Measurements from ENCODE around the gene LIFR. TPM values are rescaled to one million over a fixed set of nuclear protein-coding genes. Genes with fewer than 3 reads are reported as not detected.

The LIFR gene
- polyA plus RNA-seq, 2 of the 4 experiments (the other 2 are of a cell fraction): 3.8 to 7.9 TPM

DNA sequence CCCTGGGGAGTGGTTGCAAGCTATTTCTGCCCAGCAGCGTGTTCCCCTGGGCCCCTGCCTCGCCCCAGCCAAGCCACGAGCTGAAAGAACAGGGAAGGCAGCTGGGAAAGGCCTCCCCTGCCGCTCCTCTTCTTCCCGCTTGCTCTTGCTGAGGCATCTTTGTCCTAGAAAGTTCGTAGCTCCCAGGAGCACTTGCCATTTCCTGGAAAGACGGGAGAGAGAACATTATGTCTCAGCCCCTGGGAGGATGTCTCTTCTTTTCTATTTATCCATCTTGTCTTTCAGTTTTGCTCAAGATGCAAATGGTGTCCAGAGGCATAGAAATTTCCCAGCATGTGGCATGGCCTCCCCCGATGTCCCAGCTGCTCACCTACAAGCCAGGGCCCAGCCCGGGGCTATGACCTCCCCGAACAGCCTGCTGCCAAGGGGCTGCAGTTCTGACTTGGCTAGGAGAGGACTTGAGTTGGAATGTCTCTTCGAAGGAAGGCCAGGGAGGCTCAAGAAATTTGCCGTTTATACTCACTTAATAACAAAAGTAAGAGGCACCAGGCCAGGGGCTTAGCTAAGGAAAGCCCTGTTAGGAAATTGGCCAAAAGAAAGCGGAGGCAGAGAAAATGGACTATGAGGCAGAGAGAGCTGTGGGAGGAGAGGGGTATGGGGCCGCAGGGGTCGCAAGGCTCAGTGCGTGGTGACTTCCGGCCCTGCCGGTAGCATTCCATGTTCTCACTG is 87.3 kb downstream of the LIFR start:
- Histone ChIP-seq H3K4me1 (peaks cover 43% of the 10 kb centered on the region), H3K4me3 (no peak overlapping the region), H3K9me3 (no peaks in the 10 kb centered on the region), H3K4me2 (no peak overlapping the region), H3K27ac (peak overlapping the region; percentile 45 to 83; a peak in 4 of 6 replicates)
- ATAC-seq (no peak), DNase-seq (ENCODE audit: low read depth in 1 of 2, low spot score in 1 of 2) (no peak), FAIRE-seq (no peak)
- ChIA-PET CTCF (interaction anchor here (0.7 to 8.2 kb wide), 8 partner anchors 11 to 49 kb away, joined by 3 to 74 read pairs (median 3); no protein-coding TSS in a partner anchor), POLR2A (no interaction called here)
- 88% methylated on average over 18 of the region's 18 CpGs for WGBS (ENCODE audit: missing lambda C conversion rate)
- TF ChIP-seq, protein P1, sequence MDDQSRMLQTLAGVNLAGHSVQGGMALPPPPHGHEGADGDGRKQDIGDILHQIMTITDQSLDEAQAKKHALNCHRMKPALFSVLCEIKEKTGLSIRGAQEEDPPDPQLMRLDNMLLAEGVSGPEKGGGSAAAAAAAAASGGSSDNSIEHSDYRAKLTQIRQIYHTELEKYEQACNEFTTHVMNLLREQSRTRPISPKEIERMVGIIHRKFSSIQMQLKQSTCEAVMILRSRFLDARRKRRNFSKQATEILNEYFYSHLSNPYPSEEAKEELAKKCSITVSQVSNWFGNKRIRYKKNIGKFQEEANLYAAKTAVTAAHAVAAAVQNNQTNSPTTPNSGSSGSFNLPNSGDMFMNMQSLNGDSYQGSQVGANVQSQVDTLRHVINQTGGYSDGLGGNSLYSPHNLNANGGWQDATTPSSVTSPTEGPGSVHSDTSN (IDR thresholded peaks at IDR 0.05): no peak
- TF ChIP-seq FOSB (CRISPR knock-in tag; IDR thresholded peaks at IDR 0.05) (no peak), SMC3 (IDR thresholded peaks at IDR 0.05) (no peak), CHD2 (IDR thresholded peaks at IDR 0.05; ENCODE audit: low read length, partially characterized antibody) (no peak), SREBF2 (IDR thresholded peaks at IDR 0.05) (no peak), EHF (CRISPR knock-in tag; IDR thresholded peaks at IDR 0.05) (no peak), TFCP2L1 (CRISPR knock-in tag; IDR thresholded peaks at IDR 0.05) (no peak), HEYL (CRISPR knock-in tag; IDR thresholded peaks at IDR 0.05) (no peak), FOSL2 (IDR thresholded peaks at IDR 0.05) (no peak), FOSL2 (CRISPR knock-in tag; IDR thresholded peaks at IDR 0.05) (no peak), RAD21 (conservative IDR thresholded peaks at IDR 0.05 in 1 of 2, IDR thresholded peaks at IDR 0.05 in 1 of 2) (no peak)
- TF ChIP-seq, protein P2, sequence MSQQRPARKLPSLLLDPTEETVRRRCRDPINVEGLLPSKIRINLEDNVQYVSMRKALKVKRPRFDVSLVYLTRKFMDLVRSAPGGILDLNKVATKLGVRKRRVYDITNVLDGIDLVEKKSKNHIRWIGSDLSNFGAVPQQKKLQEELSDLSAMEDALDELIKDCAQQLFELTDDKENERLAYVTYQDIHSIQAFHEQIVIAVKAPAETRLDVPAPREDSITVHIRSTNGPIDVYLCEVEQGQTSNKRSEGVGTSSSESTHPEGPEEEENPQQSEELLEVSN (IDR thresholded peaks at IDR 0.05; ENCODE audit: borderline replicate concordance, low read depth): no peak

GRCh38 chr5:38468202-38468673 is 88.2 kb downstream of the LIFR start:
- TF ChIP-seq MAX (IDR thresholded peaks at IDR 0.05) (peak; percentile 54; the same call in 1 of the 2 replicates), MYC (IDR thresholded peaks at IDR 0.05; ENCODE audit: borderline replicate concordance, low read length) (no peak), HEYL (CRISPR knock-in tag; IDR thresholded peaks at IDR 0.05) (no peak), SMC3 (IDR thresholded peaks at IDR 0.05) (no peak), RFX5 (IDR thresholded peaks at IDR 0.05) (no peak), HDAC2 (IDR thresholded peaks at IDR 0.05) (no peak), BHLHE40 (IDR thresholded peaks at IDR 0.05; ENCODE audit: low read depth, low read length) (no peak), CEBPB (IDR thresholded peaks at IDR 0.05) (no peak), ZFP36 (IDR thresholded peaks at IDR 0.05; ENCODE audit: borderline replicate concordance, partially characterized antibody) (no peak), RCOR1 (IDR thresholded peaks at IDR 0.05; ENCODE audit: low read depth, low read length) (no peak), FOSL2 (IDR thresholded peaks at IDR 0.05) (peak; percentile 30), FOSL2 (CRISPR knock-in tag; IDR thresholded peaks at IDR 0.05) (peak; percentile 69), RARB (CRISPR knock-in tag; IDR thresholded peaks at IDR 0.05) (no peak), NPAS2 (CRISPR knock-in tag; IDR thresholded peaks at IDR 0.05; ENCODE audit: borderline replicate concordance) (no peak), FOXS1 (CRISPR knock-in tag; IDR thresholded peaks at IDR 0.05) (no peak), TFCP2L1 (CRISPR knock-in tag; IDR thresholded peaks at IDR 0.05) (no peak), POLR2A (IDR thresholded peaks at IDR 0.05; ENCODE audit: low read length) (no peak), HOXB13 (CRISPR knock-in tag; IDR thresholded peaks at IDR 0.05; ENCODE audit: low read depth) (no peak), ZNF302 (CRISPR knock-in tag; IDR thresholded peaks at IDR 0.05) (no peak), JUNB (IDR thresholded peaks at IDR 0.05) (no peak), NR3C1 (IDR thresholded peaks at IDR 0.05) (no peak), ZC3H11A (IDR thresholded peaks at IDR 0.05) (no peak), HOXA7 (CRISPR knock-in tag; IDR thresholded peaks at IDR 0.05) (no peak), KDM1A (IDR thresholded peaks at IDR 0.05; ENCODE audit: low read depth) (no peak), GATA3 (IDR thresholded peaks at IDR 0.05; ENCODE audit: borderline replicate concordance) (peak; percentile 35; the same call in 1 of the 2 replicates), EHF (CRISPR knock-in tag; IDR thresholded peaks at IDR 0.05) (no peak), FOSB (CRISPR knock-in tag; IDR thresholded peaks at IDR 0.05) (no peak), SREBF2 (IDR thresholded peaks at IDR 0.05) (no peak)
- TF ChIP-seq, protein P1 (IDR thresholded peaks at IDR 0.05): peak; percentile 56; the same call in 1 of the 2 replicates
- TF ChIP-seq, protein P3, sequence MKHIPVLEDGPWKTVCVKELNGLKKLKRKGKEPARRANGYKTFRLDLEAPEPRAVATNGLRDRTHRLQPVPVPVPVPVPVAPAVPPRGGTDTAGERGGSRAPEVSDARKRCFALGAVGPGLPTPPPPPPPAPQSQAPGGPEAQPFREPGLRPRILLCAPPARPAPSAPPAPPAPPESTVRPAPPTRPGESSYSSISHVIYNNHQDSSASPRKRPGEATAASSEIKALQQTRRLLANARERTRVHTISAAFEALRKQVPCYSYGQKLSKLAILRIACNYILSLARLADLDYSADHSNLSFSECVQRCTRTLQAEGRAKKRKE (CRISPR knock-in tag; IDR thresholded peaks at IDR 0.05; ENCODE audit: low read depth): no peak
- DNase-seq (ENCODE audit: low read depth in 1 of 2, low spot score in 1 of 2) (peak; percentile 74 to 81), ATAC-seq (peak; percentile 68 to 72), FAIRE-seq (no peak)
- POLR2A ChIA-PET: no interaction called here
- WGBS (ENCODE audit: missing lambda C conversion rate): 50% methylated on average over 11 of the region's 12 CpGs
- CTCF ChIA-PET: interaction anchor here (0.7 to 8.2 kb wide), 10 partner anchors 12 to 342 kb away, joined by 3 to 74 read pairs (median 4); no protein-coding TSS in a partner anchor
- Histone ChIP-seq H3K9me3 (no peaks in the 10 kb centered on the region), H3K4me3 (no peak overlapping the region), H3K4me1 (peaks cover 52% of the 10 kb centered on the region), H3K4me2 (peak overlapping the region; percentile 44), H3K27ac (peak overlapping the region; percentile 45 to 83)

All from A549 (cell line).